Stimulated activated CD8-positive, alpha-beta memory T cell treated with anti-CD3 and anti-CD28 coated beads, Interleukin-15, amount 100 ng/mL, for 4 hours (primary cell): Measurements from ENCODE around the gene MAMDC4.
"Not testable (repeated sequence)": the region's sequence is repeated elsewhere in the genome, so short reads cannot be mapped to it uniquely, and the experiment has no call there.

Experiments used
- DNase-seq, 2 donors: peaks; one replicate each; pipeline ENCODE4 v3.0.0-alpha.2; 2020; ENCODE audit warnings: low read depth in 2 of 2

The MAMDC4 gene

DNA sequence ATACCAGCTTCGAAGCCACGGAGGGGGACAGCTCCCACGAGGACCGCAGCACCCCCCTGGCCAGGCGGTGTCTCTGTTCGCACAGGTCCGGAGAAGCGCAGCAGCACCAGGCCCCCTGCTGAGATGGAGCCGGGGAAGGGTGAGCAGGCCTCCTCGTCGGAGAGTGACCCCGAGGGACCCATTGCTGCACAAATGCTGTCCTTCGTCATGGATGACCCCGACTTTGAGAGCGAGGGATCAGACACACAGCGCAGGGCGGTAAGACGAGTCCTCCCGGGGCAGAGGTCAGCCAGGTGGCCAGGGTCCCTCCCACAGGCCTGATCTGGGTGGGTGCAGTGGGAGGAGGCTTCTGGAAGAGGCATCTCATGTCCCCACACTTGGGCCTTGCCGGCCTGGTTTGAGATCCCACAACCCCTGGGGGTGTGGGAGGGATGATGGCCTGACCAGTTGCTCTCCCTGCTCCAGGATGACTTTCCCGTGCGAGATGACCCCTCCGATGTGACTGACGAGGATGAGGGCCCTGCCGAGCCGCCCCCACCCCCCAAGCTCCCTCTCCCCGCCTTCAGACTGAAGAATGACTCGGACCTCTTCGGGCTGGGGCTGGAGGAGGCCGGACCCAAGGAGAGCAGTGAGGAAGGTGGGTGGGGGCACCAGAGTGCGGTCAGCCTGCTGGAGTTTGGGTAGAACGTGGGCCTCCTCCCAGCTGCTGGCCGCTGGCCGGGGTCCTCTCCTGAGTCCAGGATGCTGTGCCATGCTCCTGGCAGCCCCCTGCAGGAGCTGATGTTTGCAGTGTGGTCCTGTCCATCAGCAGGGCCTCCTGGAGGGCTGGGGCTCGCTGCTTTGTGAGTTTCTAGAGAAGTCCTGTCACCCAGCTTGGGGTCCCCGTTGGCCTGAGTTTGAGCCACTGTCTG lies 12.7 kb upstream of the MAMDC4 start:
- DNase-seq, result no peak

DNA sequence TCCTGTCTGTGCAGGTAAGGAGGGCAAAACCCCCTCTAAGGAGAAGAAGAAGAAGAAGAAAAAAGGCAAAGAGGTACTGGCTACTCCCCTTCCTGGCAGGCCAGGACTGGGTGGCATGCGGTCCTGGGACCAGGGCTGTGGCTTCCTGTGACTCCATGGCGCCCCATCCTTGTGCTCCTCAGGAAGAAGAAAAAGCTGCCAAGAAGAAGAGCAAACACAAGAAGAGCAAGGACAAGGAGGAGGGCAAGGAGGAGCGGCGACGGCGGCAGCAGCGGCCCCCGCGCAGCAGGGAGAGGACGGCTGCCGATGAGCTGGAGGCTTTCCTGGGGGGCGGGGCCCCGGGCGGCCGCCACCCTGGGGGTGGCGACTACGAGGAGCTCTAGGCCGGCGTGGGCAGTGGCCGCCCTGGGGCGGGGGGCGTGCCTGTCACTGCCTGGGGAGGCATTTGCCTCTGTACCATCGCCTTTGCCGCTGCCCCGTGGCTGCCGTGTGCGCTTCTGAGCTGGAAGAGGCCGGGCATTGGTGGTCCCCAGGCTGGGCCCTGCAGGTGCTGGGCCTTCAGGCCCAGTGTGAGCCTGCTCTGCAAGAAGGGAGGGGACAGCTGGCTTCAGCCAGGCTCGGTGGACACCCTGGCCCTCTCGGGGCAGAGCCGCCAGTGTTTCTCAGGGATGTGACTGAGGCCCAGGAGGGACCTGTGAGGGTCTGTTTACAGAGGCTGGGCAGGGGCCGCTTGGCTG lies 11.8 kb upstream of the MAMDC4 start:
- DNase-seq, result no peak

DNA sequence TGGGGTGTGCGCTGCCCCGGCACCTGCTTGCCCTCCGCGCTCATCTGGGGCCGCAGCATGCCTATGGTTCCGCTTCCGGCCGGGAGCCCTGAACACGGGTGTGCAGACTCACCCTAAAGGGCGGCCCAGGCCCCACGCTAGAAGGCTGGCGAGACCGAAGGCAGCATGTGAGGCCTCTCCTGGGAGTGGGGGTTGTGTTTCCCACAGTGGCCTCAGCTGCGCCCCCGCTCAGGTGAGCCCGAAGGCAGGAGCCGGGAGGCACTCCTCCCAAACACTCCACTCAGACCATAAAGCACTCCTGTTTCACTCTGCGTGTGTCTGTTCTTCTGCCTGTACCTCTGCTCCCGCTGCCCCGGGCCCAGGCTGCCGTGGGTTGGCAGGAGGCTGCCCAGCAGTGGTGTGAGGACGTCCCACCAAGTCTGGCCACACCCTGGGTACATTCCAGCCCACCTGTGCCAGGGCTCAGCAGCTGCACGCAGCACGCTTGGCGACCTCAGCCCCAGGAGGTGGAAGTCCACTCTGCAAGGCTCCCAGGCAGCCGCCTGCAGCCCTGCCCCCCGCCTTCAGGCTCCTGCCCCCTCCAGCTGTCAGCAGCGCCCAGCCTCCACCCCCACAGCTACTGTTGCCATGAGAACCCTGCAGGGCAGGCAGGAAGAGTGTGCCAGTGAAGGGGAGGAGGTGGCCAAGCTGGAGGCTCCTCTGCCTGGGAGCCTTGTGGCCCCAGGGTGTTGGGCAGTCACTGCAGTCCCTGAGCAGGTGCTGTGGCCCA lies 11.1 kb upstream of the MAMDC4 start:
- no peak for DNase-seq

DNA sequence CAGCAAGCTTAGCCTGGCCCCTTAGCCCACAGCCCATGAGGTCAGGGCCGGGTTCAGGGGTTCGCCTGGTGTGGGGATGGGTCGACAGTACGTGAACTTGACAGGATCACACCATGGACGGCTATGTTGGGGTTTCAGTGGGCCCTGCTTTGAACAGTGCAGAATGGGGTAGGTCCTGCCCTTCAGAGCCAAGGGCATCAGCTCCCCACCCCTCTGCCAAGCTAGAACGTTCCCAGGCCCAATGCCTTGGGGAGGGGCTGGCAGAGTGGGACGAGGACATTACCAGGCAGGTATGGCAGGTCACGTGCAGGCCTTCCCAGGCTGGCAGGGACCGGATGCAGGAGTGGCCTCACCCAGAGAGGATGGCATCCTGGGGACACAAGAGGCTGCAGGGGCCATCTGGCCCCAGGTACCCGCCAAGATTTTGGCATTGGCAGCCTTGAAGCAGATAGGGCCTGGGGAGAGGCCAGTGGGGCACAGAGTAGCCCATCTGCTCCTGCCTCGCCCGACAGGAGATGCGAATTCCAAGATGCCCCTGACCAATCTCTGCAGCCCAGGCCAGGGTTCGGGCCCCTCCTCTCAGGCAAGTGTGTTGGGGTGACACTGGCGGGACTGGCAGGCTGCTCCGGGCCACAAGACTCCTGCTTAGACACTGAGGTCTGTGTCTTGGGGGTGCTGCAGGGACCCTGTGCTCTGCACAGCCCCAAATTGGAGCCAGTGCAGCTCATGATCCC lies 10.3 kb upstream of the MAMDC4 start:
- DNase-seq, result not testable (repeated sequence)

DNA sequence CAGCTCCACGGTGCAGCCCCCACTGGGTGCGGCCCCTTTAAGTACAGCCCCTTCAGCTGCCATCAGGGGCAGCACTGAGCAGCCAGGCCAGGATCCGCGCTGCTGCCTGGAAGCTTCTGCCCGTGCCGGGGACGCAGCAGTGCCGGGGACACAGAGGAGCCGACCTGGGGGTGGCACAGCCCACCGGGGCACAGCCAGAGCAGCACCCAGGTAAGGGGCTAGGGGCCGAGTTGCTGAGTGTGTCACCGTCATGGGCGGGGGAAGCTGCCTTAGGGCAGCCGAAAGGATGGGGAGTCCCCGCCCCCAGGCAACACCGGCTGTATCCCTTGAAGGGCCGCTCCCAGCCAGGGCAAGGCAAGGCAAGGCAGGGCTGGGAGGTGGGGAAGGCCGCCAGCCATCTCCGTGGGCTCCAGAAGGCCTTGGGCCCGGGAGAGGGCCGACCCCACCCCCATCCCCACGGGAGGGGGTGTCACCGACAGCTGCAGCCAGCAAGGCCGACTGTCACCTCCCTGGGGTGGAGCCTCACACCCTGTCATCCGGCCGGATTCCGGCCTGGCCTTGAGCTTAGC lies 9.7 kb upstream of the MAMDC4 start, which contains the start of gene AJM1:
Gene AJM1, plus strand, starts transcription at position 99 of the 569 bp plus-strand sequence. CDS start 1,937 bp downstream, outside the sequence.
- peak; percentile 56 to 58 for DNase-seq

DNA sequence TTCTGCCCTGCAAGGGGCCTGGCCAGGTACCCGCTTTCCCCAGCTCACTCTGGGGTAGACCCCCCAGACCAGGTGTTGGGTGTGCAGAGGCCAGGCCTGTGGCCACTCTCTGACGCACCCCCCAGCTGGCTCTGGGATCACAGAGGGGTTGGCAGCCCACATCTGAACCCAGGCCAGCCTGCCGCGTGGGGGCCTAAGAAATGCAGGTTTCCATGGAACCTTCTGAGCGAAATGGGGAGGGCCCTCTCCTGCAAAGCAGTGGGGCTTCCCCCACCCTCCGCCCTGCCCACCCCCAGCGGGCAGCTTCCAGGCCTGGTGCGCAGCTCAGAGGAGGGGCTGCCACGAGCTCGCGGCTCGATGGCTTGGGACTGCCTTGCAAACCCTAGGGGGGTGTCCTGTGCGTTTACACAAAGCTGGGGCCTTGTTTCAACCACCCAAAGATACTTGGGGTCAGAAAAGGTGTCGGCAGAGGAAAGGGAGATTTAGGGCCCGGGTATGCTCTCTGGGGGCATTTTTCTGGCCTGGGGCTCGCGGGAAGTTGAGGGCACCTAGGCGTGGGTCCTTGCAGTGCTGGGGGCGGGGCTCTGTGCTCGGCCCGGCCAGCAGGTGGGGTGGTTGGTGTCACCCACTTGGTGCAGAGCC lies 8.9 kb upstream of the MAMDC4 start:
- DNase-seq, result not testable (repeated sequence)

DNA sequence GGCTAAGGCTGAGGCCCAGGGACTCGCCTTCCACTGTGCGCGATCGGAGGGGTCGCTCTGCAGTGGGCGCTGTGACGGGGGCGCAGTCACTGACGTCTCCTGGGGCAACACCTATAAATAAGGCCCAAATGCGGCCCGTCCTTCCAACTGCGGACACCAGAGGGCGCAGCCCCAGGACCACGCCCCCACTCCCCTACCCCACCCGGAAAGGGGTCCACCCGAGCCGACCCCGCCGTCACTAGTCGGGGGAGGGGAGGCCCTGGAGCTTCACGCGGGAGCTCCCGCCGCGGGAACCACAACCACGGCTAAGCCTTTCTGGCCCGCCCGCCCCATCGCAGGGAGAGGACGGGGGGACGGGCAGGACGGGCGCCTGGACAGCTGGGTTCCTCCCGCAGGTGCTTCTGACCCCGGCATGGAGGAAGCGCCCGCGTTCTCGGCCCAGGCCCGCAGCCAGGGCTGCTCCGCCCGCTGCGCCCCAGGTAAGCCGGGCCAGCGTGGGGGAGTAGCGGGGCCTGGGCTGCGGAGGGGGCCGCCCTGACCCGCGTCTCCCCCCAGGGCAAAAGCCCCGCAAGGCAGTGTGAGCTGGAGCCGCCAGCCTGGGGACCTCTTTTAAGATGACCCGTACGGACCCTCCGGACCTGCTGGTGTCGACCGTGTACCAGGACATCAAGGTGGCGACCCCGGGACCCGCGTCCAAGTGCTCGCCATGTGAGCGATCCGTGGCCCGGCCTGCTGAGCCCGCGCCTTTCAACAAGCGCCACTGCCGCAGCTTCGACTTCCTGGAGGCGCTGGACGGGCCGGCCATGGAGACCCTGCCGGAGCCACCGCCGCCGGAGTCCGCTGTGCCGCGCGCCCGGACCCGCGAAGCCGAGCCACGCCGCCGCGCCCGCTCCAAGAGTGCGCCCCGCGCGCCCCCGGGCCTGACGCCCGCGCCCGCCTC lies 8.1 kb upstream of the MAMDC4 start:
- DNase-seq, result peak in 1 of 2 donors; percentile 32

DNA sequence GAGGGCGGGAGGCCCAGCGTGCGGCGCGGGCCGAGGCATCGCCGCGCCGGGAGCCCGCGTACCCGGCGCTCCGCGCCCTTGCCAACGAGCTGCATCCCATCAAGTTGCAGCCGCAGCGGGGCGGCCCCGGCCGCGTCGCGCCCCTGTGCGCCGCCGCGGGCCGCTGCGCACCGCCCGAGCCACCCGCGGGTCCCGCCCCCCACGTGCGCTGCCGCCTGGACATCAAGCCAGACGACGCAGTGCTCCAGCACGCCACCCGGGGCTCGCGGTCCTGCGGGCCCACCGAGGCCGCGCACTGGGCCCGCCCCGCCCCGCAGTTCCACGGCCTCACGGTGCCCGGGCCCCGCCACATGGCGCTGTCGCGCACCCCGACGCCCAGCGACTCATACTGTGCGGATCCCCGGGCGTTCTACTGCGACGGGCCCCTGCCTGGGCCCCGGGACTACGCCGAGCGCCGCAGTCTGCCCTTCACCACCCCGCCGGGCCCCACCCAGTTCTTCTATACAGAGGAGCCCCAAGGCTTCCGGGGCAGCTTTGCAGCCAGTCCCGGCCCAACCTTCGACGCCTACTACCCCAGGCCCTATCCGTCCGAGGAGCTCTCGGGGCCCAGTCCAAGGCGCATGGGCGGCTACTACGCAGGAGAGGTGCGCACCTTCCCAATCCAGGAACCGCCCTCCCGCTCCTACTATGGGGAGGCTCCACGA lies 7.2 kb upstream of the MAMDC4 start:
- no peak for DNase-seq

DNA sequence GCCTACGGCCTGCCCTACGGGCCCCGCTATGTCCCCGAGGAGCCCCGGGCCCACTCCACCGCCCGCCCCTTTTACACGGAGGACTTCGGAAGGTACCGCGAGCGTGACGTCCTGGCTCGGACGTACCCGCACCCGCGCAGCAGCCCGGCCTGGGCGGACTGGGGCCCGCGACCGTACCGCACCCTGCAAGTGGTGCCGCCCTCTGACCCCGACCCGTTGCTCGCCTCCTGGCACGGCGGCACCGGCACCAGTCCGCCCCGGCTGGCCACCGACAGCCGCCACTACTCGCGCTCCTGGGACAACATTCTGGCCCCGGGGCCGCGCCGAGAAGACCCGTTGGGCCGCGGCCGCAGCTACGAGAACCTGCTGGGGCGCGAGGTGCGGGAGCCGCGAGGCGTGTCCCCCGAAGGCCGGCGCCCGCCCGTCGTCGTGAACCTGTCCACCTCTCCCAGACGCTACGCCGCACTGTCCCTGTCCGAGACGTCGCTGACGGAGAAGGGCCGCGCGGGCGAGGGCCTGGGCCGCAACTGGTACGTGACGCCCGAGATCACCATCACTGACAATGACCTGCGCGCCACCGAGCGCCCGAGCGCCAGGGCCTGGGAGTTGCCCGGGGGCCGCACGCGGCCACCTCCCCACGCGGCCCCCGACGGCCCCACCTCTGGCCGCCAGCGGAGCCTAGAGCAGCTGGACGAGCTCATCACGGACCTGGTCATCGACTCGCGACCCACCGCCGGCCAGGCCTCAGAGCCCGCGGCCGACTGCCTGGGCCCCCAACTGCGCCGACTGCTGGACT lies 6.5 kb upstream of the MAMDC4 start:
- DNase-seq, result no peak

DNA sequence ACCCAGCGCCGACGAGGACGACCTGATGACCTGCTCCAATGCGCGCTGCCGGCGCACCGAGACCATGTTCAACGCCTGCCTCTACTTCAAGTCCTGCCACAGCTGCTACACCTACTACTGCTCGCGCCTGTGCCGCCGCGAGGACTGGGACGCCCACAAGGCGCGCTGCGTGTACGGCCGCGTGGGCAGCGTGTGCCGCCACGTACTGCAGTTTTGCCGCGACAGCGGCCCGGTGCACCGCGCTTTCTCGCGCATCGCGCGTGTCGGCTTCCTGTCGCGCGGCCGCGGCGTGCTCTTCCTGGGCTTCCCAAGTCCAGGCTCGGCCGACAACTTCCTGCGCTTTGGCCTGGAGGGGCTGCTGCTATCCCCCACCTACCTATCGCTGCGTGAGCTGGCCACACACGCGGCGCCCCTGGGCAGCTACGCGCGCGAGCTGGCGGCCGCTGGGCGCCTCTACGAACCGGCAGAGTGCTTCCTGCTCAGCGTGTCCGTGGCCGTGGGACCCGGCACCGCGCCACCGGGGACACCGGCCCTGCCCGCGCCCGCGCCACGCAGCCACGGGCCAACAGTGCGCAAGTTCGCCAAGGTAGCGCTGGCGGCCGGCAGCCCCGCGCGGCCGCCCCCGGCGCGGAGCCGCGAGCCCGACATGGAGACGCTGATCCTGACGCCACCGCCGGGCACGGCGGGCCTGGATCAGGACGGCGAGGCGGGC lies 5.6 kb upstream of the MAMDC4 start:
- DNase-seq, result peak in 1 of 2 donors; percentile 26

DNA sequence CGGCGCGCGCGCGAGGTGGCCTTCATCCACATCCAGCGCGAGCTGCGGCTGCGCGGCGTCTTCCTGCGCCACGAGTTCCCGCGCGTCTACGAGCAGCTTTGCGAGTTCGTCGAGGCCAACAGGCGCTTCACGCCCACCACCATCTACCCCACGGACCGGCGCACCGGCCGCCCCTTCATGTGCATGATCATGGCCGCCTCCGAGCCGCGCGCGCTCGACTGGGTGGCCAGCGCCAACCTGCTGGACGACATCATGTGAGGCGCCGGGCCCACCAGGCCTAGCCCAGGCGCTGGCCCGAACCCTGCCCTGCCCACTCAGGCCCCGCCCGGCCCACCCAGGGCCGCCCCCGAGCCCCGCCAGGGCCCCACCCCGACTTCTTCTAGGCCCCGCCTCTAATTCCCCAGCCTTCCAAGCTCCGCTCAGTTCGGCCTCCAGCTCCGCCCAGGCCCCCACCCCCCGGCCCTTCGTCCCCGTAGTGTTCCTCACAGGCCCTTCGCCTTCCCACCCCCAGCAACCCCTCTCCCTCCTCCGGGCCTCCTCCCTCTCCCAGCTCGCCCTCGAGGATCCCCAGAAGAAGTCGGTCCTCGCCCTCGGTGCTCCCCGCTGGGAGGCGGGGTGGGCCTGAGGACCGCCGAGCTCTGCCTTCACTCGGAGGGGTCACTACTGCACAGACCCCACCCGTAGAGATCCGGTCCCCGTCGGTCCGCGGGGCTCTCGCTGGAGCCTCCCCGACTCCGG lies 4.9 kb upstream of the MAMDC4 start:
- DNase-seq, result no peak

DNA sequence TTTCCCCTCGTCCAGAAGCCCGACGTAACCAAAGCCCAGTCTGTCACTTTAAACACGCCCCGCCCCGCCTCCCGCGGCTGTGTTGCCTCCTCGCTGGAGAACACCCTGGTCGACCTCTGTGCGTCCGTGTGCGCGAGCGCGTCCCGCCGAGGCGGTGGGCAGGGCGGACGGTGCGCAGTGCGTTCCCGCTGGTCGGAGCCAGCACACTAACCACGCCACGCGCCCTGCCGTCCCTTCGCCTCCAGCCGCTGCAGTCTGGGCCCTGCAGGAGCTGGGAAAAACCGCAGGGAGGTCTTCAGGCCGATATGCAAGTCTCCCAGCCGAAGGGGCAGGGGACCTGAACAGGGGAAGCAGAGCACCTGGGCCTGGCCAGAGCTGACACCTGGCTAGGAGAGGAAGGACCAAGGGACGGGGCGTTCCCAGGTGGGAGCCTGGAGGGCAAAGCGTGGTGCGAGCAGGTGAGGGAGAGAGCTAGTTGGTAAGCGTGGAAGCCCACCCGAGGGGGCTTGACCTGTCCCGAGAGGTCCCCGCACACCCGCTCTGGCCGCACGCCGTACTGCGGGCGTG lies 4.2 kb upstream of the MAMDC4 start:
- DNase-seq, result peak; percentile 37

DNA sequence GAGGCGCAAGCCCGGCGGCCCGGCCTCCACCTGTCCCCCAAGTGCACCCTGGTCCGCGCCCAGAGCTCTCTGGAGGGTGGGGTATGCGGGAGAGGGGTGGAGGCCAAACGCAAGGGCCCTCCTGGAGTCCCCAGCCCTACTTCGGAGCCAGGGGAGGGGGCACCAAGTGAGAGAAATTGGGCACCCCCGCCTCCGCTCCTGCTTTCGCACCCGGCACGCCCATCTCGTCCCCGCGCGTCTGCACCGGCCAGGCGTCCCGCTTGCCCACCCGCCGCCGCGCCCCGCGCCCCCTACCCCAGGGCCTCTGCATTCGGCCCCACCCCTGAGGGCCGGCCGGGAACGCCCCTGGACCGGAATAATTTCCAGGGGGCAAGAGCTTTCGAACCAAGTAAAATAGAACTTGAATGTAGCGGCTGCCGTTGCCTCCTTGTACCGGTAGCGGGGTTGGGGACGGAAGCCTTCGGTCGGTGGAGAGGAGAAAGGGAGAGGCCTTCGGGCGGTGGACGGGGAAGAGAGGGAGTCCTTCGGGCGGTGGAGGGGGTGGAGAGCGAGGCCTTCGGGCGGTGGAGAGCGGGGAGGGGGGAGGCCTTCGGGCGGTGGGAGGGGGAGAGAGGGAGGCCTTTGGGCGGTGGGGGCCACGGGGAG lies 3.6 kb upstream of the MAMDC4 start:
- no peak for DNase-seq

DNA sequence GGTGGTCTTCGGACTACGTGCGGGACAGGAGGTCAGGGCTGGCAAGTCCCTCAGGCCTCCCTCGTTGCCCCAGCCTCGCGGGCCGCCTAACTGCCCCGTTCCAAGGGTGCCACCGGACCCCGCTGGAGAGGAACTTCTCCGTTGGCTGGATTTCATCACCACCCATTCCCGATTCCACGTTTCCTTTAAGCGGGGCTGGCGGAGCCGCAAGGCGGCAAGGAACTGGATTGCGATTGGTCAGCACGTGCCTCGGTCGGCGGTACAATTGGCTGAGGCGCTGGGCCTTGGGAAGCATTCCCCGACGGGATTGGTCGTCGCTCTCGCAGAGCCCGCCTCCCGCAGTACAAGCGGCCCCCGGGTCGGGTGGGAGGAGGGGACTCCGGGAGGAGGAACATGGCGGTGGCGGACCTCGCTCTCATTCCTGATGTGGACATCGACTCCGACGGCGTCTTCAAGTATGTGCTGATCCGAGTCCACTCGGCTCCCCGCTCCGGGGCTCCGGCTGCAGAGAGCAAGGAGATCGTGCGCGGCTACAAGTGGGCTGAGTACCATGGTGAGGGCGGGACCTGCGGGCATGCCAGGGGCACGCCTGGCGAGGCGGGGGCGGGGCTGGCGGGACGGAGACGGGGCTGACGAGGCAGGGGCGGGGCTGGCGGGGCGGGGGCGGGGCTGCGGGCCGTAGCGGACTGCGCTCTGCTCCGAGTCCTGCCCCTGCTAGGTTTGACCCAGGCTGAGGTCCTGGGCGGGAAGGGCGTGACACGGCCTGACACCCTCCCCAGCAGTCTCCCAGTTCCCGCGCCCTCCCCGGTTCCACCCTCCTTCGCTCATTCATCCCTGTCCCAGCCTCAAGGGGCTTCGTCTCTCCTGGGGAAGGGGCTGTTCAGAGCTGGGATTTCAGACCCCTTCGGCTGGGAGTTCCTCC lies 2.8 kb upstream of the MAMDC4 start, which contains the start of gene PHPT1:
Gene PHPT1, plus strand, starts transcription at position 372 of the 922 bp plus-strand sequence. Its CDS starts 22 bp downstream, at position 394.
- peak; percentile 92 to 94 for DNase-seq
